Measurements from ENCODE around the gene HEBP2. TPM values are rescaled to one million over a fixed set of nuclear protein-coding genes. Genes with fewer than 3 reads are reported as not detected.

Gene HEBP2
- polyA plus RNA-seq, 2 of the 4 experiments (the other 2 are of a cell fraction) = 18.0 to 22.1 TPM

- POLR2A ChIA-PET = no interaction called here
- DNase-seq (ENCODE audit: low read depth in 1 of 2, low spot score in 1 of 2) = no peak
- TF ChIP-seq ZC3H11A (IDR thresholded peaks at IDR 0.05) = no peak
- no peak for TF ChIP-seq RAD21 (conservative IDR thresholded peaks at IDR 0.05 in 1 of 2, IDR thresholded peaks at IDR 0.05 in 1 of 2)
- no peak for TF ChIP-seq CEBPB (IDR thresholded peaks at IDR 0.05)
- TF ChIP-seq NR3C1 (IDR thresholded peaks at IDR 0.05) = no peak
- no peak for TF ChIP-seq NPAS2 (CRISPR knock-in tag; IDR thresholded peaks at IDR 0.05; ENCODE audit: borderline replicate concordance)
- no peak for TF ChIP-seq EHMT2 (IDR thresholded peaks at IDR 0.05; ENCODE audit: low read depth)
- TF ChIP-seq GATA3 (IDR thresholded peaks at IDR 0.05; ENCODE audit: borderline replicate concordance) = no peak
- no peak for TF ChIP-seq HMGXB4 (CRISPR knock-in tag; IDR thresholded peaks at IDR 0.05; ENCODE audit: borderline replicate concordance)
- TF ChIP-seq NFE2L2 (conservative IDR thresholded peaks at IDR 0.05; ENCODE audit: low read length) = no peak
- no peak for TF ChIP-seq KDM1A (IDR thresholded peaks at IDR 0.05; ENCODE audit: low read depth)
- no peak for TF ChIP-seq FOSL2 (IDR thresholded peaks at IDR 0.05)
- TF ChIP-seq FOSL2 (CRISPR knock-in tag; IDR thresholded peaks at IDR 0.05) = no peak
- FAIRE-seq = no peak
- WGBS (ENCODE audit: missing lambda C conversion rate) = 81% methylated on average over 1 of the region's 2 CpGs
- Histone ChIP-seq H3K9me3 (no peaks in the 10 kb centered on the region), H3K4me3 (no peak overlapping the region), H3K27ac (no peak overlapping the region), H3K4me2 (no peak overlapping the region), H3K4me1 (peaks cover 22% of the 10 kb centered on the region)
- no peak for ATAC-seq
- CTCF ChIA-PET = no interaction called here
Measured at GRCh38 chr6:138374815-138375214, 29.2 kb upstream of the HEBP2 start.

- ATAC-seq (no peak), DNase-seq (ENCODE audit: low read depth in 1 of 2, low spot score in 1 of 2) (no peak), FAIRE-seq (no peak)
- H3K4me2 ChIP-seq = no peak overlapping the region
- no peak overlapping the region for H3K4me3 ChIP-seq
- no peak for TF ChIP-seq ZNF302 (CRISPR knock-in tag; IDR thresholded peaks at IDR 0.05)
- no peak for TF ChIP-seq SMC3 (IDR thresholded peaks at IDR 0.05)
- TF ChIP-seq POLR2AphosphoS2 (conservative IDR thresholded peaks at IDR 0.05; ENCODE audit: low read length) = no peak
- no peak for TF ChIP-seq MAZ (IDR thresholded peaks at IDR 0.05; ENCODE audit: borderline replicate concordance, low read depth, low read length)
- TF ChIP-seq JUNB (IDR thresholded peaks at IDR 0.05) = no peak
- TF ChIP-seq TFCP2L1 (CRISPR knock-in tag; IDR thresholded peaks at IDR 0.05) = no peak
- no peak for TF ChIP-seq ESRRA (IDR thresholded peaks at IDR 0.05; ENCODE audit: borderline replicate concordance, low read length)
- no peak for TF ChIP-seq ZFP36 (IDR thresholded peaks at IDR 0.05; ENCODE audit: borderline replicate concordance, partially characterized antibody)
- TF ChIP-seq NFE2L2 (conservative IDR thresholded peaks at IDR 0.05; ENCODE audit: low read length) = no peak
- no peak for TF ChIP-seq REST (IDR thresholded peaks at IDR 0.05)
- TF ChIP-seq CHD2 (IDR thresholded peaks at IDR 0.05; ENCODE audit: low read length, partially characterized antibody) = no peak
- no peak for TF ChIP-seq RARB (CRISPR knock-in tag; IDR thresholded peaks at IDR 0.05)
- TF ChIP-seq CBX8 (IDR thresholded peaks at IDR 0.05) = no peak
- no peak for TF ChIP-seq NPAS2 (CRISPR knock-in tag; IDR thresholded peaks at IDR 0.05; ENCODE audit: borderline replicate concordance)
- TF ChIP-seq HOXB5 (CRISPR knock-in tag; IDR thresholded peaks at IDR 0.05) = no peak
- ChIA-PET CTCF (interaction anchor here (0.6 to 1.1 kb wide), 2 partner anchors 26 to 72 kb away, joined by 3 to 4 read pairs; no protein-coding TSS in a partner anchor), POLR2A (interaction anchor here (0.7 kb wide), 1 partner anchor 216 kb away, joined by 3 read pairs; no protein-coding TSS in a partner anchor)
- H3K4me1 ChIP-seq = peaks cover 8% of the 10 kb centered on the region
- no peaks in the 10 kb centered on the region for H3K9me3 ChIP-seq
- no peak overlapping the region for H3K27ac ChIP-seq
Measured at GRCh38 chr6:138377042-138377441, 27.0 kb upstream of the HEBP2 start.
